ENCODE results near the gene AURKB. TPM values are rescaled to one million over a fixed set of nuclear protein-coding genes. Genes with fewer than 3 reads are reported as not detected.

The AURKB gene
- total and polyA plus RNA-seq, 2 of the 13 experiments (the other 11 are each of a cell fraction or from before 2014, with no cell fraction given) = 29.5 to 75.3 TPM

DNA sequence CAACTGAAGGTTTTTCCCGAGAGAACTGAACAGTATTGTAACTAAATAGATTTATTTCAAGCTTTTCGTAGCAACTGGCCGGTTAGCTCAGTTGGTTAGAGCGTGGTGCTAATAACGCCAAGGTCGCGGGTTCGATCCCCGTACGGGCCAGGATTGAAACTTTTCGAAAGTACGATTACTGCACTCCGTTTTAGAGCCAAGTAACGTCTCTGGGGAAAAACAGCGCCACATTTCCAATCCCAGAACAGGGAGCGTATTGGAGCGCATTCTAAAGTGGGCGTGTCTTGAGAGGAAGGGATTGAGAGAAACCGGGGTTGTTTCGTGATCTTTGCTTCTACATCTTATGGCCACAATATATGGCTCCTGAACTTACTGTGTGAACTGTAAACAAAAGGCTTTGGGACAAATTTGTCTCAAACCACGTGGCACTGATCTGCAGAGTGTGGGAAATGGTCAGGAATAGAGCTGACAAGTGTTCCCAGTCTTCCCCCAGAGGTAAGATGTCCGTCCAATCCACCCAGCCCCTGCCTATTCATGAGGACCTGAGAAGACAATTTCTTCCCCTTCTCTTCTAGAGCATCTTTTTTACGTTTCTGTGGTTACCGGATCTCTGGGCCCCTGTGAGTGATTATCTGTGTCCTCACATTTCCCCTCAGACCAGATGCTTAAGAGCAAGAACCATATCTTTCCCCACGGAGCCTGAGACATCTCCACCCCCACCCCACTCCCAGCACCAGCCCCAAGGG lies 22.7 kb downstream of the AURKB start (continued):
- TF ChIP-seq ZSCAN20 (CRISPR knock-in tag; IDR thresholded peaks at IDR 0.05; ENCODE audit: borderline replicate concordance) (no peak), JARID2 (CRISPR knock-in tag; IDR thresholded peaks at IDR 0.05; ENCODE audit: insufficient replicate concordance) (no peak), ELF1 (CRISPR knock-in tag; IDR thresholded peaks at IDR 0.05) (no peak; the same call in 1 of the 2 replicates), TBX3 (IDR thresholded peaks at IDR 0.05; ENCODE audit: borderline replicate concordance) (0 out of 2 replicates have a peak, but pooled peaks have one; percentile 9), ZBTB7B (CRISPR knock-in tag; IDR thresholded peaks at IDR 0.05) (no peak), ZNF572 (CRISPR knock-in tag; IDR thresholded peaks at IDR 0.05) (no peak), MYC (CRISPR knock-in tag; IDR thresholded peaks at IDR 0.05; ENCODE audit: borderline replicate concordance) (peak; percentile 55; the same call in 1 of the 2 replicates), TOPORS (CRISPR knock-in tag; IDR thresholded peaks at IDR 0.05) (0 out of 2 replicates have a peak, but pooled peaks have one; percentile 25), IRX3 (CRISPR knock-in tag; IDR thresholded peaks at IDR 0.05; ENCODE audit: borderline replicate concordance, low read depth) (no peak), NCOA1 (CRISPR knock-in tag; IDR thresholded peaks at IDR 0.05) (no peak), RBAK (CRISPR knock-in tag; IDR thresholded peaks at IDR 0.05) (no peak), ERF (CRISPR knock-in tag; IDR thresholded peaks at IDR 0.05) (peak; percentile 44)
- TF ChIP-seq, protein P1, sequence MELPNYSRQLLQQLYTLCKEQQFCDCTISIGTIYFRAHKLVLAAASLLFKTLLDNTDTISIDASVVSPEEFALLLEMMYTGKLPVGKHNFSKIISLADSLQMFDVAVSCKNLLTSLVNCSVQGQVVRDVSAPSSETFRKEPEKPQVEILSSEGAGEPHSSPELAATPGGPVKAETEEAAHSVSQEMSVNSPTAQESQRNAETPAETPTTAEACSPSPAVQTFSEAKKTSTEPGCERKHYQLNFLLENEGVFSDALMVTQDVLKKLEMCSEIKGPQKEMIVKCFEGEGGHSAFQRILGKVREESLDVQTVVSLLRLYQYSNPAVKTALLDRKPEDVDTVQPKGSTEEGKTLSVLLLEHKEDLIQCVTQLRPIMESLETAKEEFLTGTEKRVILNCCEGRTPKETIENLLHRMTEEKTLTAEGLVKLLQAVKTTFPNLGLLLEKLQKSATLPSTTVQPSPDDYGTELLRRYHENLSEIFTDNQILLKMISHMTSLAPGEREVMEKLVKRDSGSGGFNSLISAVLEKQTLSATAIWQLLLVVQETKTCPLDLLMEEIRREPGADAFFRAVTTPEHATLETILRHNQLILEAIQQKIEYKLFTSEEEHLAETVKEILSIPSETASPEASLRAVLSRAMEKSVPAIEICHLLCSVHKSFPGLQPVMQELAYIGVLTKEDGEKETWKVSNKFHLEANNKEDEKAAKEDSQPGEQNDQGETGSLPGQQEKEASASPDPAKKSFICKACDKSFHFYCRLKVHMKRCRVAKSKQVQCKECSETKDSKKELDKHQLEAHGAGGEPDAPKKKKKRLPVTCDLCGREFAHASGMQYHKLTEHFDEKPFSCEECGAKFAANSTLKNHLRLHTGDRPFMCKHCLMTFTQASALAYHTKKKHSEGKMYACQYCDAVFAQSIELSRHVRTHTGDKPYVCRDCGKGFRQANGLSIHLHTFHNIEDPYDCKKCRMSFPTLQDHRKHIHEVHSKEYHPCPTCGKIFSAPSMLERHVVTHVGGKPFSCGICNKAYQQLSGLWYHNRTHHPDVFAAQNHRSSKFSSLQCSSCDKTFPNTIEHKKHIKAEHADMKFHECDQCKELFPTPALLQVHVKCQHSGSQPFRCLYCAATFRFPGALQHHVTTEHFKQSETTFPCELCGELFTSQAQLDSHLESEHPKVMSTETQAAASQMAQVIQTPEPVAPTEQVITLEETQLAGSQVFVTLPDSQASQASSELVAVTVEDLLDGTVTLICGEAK (IDR thresholded peaks at IDR 0.05) = no peak
- TF ChIP-seq, protein P1 (CRISPR knock-in tag; IDR thresholded peaks at IDR 0.05) = no peak; the same call in 1 of the 2 replicates
- TF ChIP-seq, protein P2, sequence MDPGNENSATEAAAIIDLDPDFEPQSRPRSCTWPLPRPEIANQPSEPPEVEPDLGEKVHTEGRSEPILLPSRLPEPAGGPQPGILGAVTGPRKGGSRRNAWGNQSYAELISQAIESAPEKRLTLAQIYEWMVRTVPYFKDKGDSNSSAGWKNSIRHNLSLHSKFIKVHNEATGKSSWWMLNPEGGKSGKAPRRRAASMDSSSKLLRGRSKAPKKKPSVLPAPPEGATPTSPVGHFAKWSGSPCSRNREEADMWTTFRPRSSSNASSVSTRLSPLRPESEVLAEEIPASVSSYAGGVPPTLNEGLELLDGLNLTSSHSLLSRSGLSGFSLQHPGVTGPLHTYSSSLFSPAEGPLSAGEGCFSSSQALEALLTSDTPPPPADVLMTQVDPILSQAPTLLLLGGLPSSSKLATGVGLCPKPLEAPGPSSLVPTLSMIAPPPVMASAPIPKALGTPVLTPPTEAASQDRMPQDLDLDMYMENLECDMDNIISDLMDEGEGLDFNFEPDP (CRISPR knock-in tag; conservative IDR thresholded peaks at IDR 0.05) = no peak
- TF ChIP-seq, protein P3, sequence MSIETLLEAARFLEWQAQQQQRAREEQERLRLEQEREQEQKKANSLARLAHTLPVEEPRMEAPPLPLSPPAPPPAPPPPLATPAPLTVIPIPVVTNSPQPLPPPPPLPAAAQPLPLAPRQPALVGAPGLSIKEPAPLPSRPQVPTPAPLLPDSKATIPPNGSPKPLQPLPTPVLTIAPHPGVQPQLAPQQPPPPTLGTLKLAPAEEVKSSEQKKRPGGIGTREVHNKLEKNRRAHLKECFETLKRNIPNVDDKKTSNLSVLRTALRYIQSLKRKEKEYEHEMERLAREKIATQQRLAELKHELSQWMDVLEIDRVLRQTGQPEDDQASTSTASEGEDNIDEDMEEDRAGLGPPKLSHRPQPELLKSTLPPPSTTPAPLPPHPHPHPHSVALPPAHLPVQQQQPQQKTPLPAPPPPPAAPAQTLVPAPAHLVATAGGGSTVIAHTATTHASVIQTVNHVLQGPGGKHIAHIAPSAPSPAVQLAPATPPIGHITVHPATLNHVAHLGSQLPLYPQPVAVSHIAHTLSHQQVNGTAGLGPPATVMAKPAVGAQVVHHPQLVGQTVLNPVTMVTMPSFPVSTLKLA (IDR thresholded peaks at IDR 0.05) = peak; percentile 79

All from HepG2 (cell line).